ENCODE results near the gene ACRV1. TPM values are rescaled to one million over a fixed set of nuclear protein-coding genes. Genes with fewer than 3 reads are reported as not detected.

Gene ACRV1
- total RNA-seq, 6 experiments from 2014 or later: not detected

DNA sequence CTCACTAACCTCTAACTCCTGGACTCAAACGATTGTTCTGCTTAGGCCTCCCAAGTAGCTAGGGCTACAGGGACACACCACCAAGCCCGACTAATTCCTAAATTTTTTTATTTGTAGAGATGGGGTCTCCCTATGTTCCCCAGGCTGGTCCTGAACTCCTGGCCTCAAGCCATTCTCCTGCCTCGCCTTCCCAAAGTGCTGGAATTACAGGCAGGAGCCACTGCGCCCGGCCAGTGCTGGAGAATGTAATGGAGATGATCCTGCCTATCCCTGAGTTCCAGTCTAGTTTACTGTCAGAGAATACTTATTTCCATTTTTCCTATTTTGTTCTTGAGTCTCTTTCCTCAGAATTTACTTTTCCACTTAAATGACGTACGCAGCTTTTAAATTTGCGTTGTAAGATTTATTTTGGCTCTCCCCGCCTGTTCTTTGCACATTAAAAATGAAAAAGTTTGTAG, 55.9 kb downstream of the ACRV1 start, which contains the start of gene CHEK1:
TSS of gene CHEK1 (plus strand) at position 408 of the 458 bp plus-strand sequence. CDS start 1,606 bp downstream, outside the sequence.
- TF ChIP-seq POLR2A (IDR thresholded peaks at IDR 0.05) (no peak), CTCF (IDR thresholded peaks at IDR 0.05) (no peak)
- ATAC-seq (no peak), DNase-seq (no peak)
- WGBS (ENCODE audit: insufficient coverage, low coverage, low lambda C conversion rate, missing lambda C conversion rate): 47% methylated on average over 9 of the region's 9 CpGs
- Histone ChIP-seq H3K4me3 (peak within 1 kb of the TSS; percentile 72 to 85 (median 72)), H3K4me1 (peaks cover 0 to 8% (median 4%) of the 10 kb centered on the region in 4 donors), H3K27me3 (no peaks in the 10 kb centered on the region), H3K27ac (peak within 1 kb of the TSS; percentile 87 to 93 (median 89)), H3K9me3 (no peaks in the 10 kb centered on the region), H3K36me3 (peaks cover 3 to 20% (median 13%) of the 10 kb centered on the region in 4 donors)
- intact Hi-C loops (cut with DNase I): no loop called here

- no peak for ATAC-seq
- no peak for TF ChIP-seq POLR2A (IDR thresholded peaks at IDR 0.05)
- no peak for TF ChIP-seq CTCF (IDR thresholded peaks at IDR 0.05)
- 90% methylated on average over 1 of the region's 1 CpG for WGBS (ENCODE audit: insufficient coverage, low coverage, low lambda C conversion rate, missing lambda C conversion rate)
- intact Hi-C loops (cut with DNase I): no loop called here
- peaks cover 0 to 8% (median 4%) of the 10 kb centered on the region in 4 donors for H3K4me1 ChIP-seq
- H3K36me3 ChIP-seq: peaks cover 3 to 37% (median 23%) of the 10 kb centered on the region in 4 donors
- DNase-seq: no peak
- no peak overlapping the region for H3K27ac ChIP-seq
- H3K9me3 ChIP-seq: no peaks in the 10 kb centered on the region
- H3K27me3 ChIP-seq: no peaks in the 10 kb centered on the region
- H3K4me3 ChIP-seq: no peak overlapping the region
Measured at GRCh38 chr11:125623064-125623463, 57.6 kb downstream of the ACRV1 start.

- Histone ChIP-seq H3K4me1 (peaks cover 0 to 8% (median 4%) of the 10 kb centered on the region in 4 donors), H3K9me3 (no peaks in the 10 kb centered on the region), H3K27me3 (no peaks in the 10 kb centered on the region), H3K36me3 (peaks cover 3 to 48% (median 26%) of the 10 kb centered on the region in 4 donors), H3K4me3 (no peak overlapping the region), H3K27ac (no peak overlapping the region)
- no peak for TF ChIP-seq CTCF (IDR thresholded peaks at IDR 0.05)
- no peak for TF ChIP-seq POLR2A (IDR thresholded peaks at IDR 0.05)
- DNase-seq: no peak
- WGBS (ENCODE audit: insufficient coverage, low coverage, low lambda C conversion rate, missing lambda C conversion rate): 83% methylated on average over 2 of the region's 2 CpGs
- intact Hi-C loops (cut with DNase I): no loop called here
- no peak for ATAC-seq
Measured at GRCh38 chr11:125621995-125622394, 58.7 kb downstream of the ACRV1 start.

Small RNA genes within 50 kb of the gene (small RNA-seq; reads per million reads assigned to genes)
- 0 to 0.13 reads per million in 2 experiments for gene RNU2-35P

Other genes starting within 250 kb of the ACRV1 start
- 1 to 10 TPM; 3.4 to 5.3 (median 4.4) TPM for gene FEZ1, start 184.6 kb downstream of the ACRV1 start, total RNA-seq
- 100 to 1,000 TPM in 5 of 6 experiments, 10 to 100 TPM in 1; 74.4 to 232 (median 113) TPM for gene EI24, start 111.4 kb downstream of the ACRV1 start, total RNA-seq
- gene STT3A, start 88.0 kb downstream of the ACRV1 start, total RNA-seq: 100 to 1,000 TPM in 1 of 6 experiments, 10 to 100 TPM in 5; 73.3 to 108 (median 86.8) TPM
- gene CHEK1, start 55.7 kb downstream of the ACRV1 start, total RNA-seq: 1 to 10 TPM in 4 of 6 experiments, under 1 TPM in 2; 0.59 to 6.9 (median 1.7) TPM
- gene PATE1, start 65.4 kb upstream of the ACRV1 start, total RNA-seq: not detected
- gene PATE2, start 98.0 kb upstream of the ACRV1 start, total RNA-seq: not detected
- not detected for gene PATE3, start 107.3 kb upstream of the ACRV1 start, total RNA-seq
- gene PATE4, start 152.5 kb upstream of the ACRV1 start, total RNA-seq: not detected
- gene HYLS1, start 206.8 kb upstream of the ACRV1 start, total RNA-seq: 1 to 10 TPM; 1.7 to 3.5 (median 3.2) TPM
- gene PUS3, start 222.4 kb upstream of the ACRV1 start, total RNA-seq: 10 to 100 TPM; 11.8 to 24.7 (median 17.4) TPM
- under 1 TPM in 4 of 6 experiments, not detected in 2; 0.17 to 0.28 (median 0.21) TPM for gene DDX25, start 223.7 kb upstream of the ACRV1 start, total RNA-seq